GM18861 (cell line): ENCODE data around the gene BARHL2.

Experiments used
- ATAC-seq: cut with Tn5 transposase; IDR thresholded peaks from one replicate; pipeline ENCODE4 v1.9.1; 2021; ENCODE audit not compliant: unreplicated experiment

The BARHL2 gene

DNA sequence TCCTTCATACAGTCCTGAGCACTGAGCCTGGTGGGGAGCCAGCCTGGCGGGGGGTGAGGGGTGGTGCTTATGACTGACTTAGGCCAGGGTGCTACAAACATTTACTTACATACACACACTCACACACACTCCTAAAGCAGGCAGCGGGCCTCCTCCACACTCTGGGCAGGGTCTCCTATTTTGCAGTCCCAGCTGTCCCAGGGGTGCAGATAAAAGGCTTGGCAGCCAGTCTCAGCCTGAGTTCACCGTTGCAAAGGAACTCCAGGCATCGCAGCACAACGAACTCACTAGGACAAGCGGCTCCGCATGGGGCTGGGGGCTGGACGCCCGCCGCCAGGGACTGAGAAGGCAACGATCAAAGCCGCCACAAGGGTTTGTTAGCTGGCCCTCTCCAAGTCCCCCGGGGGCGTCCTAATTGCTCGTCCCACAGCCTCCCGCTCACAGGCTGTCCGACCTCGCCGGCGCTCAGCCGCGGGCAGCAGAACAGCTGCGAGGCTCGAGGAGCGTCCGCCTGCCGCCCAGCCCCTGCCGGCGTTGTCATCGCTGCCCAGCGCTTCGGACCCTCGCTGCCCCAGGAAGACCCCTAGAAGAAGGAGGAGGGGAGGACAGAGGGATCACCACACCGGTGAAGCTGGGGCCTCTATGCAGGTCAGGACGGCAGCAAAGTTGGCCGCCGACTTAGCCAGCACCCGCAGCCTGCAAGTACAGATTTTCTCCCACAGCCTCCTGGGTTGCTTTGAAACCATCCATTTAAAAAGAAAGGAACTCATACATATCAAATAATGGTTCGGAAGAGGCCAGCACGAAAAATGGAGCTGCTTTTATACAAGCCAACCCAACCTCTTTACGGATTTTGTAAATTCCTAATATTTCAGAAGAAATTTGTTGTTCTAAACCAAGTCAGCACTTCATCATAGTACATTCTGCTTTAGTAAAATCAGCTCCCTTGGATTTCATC, 6.2 kb downstream of the BARHL2 start:
- no peak for ATAC-seq

DNA sequence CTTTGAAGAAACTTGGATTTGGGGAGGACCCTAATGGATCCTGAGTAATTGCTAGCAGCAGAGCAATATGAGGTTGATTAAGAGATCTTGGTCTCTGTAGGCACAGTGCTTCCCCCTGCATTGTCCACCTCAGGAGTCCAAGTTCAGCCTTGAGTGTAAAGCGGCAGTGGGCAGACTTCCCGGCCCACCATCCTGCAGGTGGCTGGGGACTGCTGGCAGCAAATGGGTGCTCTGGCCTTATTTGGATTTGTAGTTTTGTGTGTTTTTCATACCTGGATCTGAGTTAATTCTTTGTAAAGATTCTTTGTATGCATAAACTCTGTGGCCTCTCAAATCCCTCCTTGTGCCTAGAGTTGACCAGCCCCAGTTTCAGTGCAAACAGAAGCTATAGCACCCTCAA, 7.6 kb downstream of the BARHL2 start:
- ATAC-seq = no peak

DNA sequence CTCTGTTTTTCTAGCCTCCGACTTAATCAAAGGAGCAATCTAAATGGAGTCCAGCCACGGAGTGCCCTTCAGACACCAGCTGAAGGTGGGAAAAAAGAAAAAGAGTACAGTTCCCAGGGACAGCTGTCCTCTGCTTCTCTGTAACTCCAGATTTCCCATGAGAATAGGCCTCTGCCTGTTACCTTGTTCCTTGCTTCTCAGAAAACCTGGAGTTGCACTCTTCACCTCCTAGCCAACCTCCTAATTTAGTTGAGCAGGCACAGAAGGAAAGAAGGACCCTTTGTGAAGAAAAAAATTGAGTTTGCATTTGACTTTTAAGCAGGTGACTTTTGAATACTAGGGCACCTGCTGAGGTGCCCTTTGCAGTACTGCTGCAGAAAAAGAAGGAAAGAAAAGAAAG, 8.3 kb downstream of the BARHL2 start:
- no peak for ATAC-seq

DNA sequence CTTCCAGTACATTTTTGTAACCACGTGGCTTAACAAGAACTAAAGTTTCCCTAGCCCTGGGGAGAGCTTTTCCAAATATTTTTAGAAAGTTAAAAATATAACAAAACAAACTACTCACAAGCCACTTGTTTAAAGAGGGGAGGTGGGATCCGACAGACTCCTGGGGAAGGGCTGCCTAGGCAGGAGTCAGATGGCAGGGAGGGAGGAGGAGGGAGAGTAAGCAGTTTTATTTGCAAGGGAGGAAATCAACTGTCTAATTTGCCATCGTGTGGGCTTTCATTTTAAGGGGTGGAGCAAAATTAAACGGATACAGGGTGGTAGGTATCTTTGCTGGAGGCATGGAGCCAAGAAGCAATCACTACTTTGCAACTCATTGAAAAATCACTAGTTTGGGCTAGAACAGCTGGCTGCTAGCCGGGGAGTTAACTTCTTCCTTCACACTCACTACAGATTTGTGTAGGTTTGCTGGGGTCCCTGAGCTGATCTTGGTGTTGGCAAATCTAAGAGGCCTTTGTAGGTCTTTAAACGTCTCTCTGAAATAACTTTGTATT, 8.8 kb downstream of the BARHL2 start:
- no peak for ATAC-seq

DNA sequence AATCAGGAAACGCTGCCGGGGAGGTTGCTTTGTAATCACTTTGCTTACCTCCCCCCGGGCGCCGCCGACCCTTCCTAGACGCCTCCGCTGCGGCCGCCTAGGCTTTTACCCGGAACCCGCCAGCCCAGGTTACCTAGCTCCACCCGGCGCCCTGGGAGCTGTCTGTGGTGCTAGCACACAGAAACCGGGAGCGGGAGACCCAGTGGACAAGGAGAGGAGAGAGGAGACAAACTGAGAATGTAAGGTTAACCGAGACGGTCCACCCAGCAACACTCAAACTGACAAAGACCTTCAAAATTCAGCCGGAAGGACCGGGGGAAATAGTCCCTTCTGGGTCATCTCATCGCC, 9.8 kb downstream of the BARHL2 start:
- ATAC-seq = no peak

DNA sequence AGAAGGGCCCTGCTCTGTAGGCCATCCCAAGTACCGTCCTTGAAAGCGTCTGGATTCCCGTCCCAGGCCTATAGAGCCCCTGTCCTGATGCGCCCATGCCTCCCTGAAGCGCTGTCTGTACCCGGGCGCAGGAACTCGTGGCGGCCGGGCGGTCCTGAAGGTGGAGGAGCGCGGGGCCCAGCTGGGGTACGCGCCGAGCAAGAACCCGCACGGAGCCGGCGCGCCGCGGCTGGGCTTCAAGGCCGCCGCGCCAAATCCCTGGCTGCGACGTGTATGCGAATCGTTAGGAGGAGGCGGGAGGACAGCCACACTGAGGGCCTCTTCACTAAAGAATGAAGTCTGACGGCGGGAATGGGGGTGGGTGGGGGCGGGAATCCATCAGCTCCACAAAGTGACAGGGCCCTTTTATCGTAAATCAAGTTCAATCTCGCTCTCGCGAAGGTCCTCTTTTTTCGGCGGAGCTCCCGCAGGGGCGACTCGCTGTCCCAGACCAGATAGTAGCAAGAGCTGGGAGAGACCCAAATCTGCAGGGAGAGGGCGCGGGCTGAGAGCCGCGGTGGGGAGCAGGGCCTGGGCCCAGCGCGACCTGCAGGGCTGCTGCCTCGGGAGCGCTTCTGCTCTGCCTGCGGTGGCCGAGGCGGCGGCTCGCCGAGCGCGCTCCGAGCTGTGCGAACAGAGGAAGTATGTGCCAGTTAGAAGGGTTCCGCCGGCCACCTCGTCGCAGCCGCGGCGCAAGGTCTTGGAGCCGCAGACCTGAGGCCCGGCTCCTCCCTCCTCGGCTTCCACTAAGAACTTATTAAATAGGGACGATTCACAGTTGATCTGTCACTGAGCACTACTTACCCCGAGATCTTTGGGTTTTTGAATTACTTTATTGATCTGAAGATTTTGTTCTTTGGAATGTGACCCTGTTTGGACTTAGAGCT, 10.4 kb downstream of the BARHL2 start:
- peak; percentile 62 for ATAC-seq

DNA sequence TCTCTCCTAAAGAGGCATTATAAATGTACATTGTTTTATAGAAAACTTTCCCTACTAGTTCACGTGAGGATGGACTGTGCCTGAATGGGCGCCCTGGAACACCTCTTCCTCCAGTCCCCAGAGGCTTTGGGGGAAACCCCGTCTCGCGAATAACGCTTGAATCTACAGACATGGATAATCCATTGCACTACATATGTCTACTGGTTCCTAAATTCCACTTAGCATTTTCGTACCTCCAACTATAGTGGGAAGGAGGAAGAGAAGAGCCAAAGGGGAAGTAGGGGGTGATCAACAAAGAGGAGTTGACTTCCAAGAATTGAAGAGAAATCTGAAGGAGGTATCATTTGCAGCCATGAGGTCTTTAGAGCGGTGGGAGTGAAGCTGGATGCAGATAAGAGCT, 11.1 kb downstream of the BARHL2 start:
- ATAC-seq = no peak

DNA sequence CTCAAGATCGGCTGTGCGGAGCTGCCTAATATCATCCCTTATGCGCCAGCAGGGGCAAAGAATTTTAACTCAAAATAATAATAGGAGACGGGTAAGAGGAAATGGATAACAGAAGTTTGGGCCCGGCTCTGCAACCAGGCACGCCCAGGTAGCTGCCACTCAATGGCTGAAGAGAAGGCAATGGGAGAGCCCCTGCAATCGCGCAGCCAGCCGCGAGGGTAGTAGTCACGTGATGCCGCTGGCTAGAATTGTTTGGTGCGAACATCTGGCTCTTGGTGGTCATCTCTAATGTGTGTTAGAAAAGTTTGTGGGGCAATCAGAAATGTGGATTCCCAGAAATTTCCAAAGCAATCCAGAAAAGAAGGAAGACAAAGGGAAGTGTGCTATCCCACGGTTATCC, 12.3 kb downstream of the BARHL2 start:
- ATAC-seq = no peak

DNA sequence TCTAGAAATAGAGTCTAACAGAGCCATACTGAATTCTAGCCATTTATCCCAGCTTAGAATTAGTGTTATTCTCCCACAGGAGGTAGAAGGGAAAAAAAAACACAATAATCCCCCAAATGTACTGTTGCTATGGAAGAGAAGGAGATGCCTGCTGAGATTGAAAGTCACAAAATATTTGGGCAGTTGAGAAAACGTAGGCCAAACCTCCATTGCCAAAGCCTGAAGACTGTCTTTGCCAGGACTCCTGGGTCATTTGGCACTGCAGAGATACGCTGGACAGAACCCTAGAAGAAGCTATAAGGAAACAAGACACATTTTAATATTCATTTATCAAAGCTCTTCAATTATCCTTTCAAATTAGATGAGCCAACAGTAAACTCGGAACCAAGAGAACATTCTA, 22.3 kb downstream of the BARHL2 start:
- ATAC-seq = no peak

DNA sequence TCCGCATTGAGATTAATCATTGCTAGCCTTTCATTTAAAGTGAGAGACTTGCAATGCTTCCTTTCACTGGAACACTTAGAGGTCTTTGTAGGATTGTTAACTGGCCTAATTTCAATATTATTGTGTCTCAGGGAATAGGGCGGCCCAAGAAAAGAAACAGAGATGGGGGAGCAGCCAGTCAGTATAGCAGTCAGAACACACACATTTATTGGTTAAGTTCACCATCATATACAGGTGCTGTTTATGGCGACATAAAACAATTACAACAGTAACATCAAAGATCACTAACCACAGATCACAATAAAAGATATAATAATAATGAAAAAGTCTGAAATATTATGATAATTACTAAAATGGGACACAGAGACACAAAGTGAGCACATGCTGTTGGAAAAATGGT, 29.4 kb downstream of the BARHL2 start:
- ATAC-seq = no peak

DNA sequence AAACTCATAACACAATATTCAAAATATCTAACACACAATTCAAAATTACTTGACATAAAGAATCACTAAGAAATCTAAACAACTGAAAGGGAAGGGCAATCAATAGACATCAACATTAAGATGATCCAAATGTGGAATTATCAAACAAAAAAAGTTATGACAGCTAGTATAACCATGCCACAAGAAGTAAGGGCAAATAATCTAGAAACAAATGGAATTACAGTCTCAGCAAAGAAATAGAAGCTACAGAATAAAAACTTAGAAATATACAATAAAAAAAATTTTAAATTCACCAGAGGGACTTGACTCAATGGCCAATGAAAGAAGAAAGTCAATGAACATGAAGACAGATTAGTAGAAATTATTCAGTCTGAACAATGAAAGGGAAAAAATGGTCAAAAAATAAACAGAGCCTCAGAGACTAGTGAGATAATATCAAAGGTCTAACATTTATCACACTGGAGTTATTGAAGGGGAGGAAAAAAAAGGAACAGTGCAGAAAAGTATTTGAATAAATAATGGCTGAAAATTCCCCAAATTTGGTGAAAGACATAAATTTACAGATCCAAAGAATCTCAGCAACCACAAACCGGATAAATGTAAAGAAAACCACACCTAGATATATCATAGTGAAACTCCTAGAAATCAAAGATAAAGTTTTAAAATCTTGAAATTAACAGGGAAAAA, 41.8 kb downstream of the BARHL2 start:
- no peak for ATAC-seq

DNA sequence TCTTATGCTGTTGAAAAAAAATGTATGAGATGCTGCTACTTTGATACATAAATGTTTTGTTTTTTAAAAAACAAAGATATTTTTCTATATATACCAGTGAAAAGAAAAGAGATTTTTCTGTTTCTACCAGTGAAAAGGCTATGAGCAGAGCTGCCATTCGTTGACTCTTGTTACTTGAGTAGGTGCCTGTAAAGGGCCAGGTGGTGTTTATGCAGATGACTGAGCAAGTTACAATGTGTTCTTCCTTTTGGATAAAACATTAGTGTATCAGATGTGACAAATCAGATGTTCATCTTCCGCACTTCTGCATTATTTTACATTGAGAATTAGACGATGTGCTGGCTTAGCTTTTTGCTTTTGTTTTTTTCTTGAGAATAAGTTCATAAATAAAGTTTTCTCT, 45.4 kb downstream of the BARHL2 start:
- no peak for ATAC-seq

DNA sequence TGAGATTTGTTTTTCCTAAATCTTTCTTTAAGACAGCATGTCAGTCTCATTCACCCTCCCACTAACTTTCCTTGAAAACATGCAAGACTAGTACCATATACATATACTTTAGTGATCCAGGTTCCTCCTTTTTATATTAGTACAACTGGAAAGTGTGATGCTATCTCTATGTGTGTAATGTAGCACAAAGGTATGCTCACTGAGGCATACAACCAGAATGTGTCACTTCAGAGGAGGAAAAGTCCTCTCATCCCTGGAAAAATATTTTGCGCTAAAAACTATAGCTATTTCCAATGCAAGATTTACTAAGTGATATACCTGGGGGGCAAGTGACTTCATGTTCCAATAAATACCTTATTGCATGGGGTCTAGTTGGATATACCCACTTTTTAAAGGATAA, 45.9 kb downstream of the BARHL2 start:
- ATAC-seq = no peak
